T47D (cell line): ENCODE data around the gene STRADB.
A peak's percentile ranks its signal among the peaks of the same experiment; 100 is the strongest.
"Not testable (repeated sequence)": the region's sequence is repeated elsewhere in the genome, so short reads cannot be mapped to it uniquely, and the experiment has no call there.

Experiments
- DNase-seq, 2 experiments: peaks; one replicate each; pipeline versions ENCODE4 v3.0.0 to v3.0.0-alpha.2; 2011 to 2012; ENCODE audit warnings: low read depth in 1 of 2, low spot score in 1 of 2
- JUND ChIP-seq: IDR thresholded peaks from 2 replicates; pipeline ENCODE4 v1.6.1; 2012; ENCODE audit warnings: low read depth
- in situ Hi-C: cut with HindIII; loops from 2 replicates; pipeline ENCODE4 v1.10.0; 2016; ENCODE audit warnings: low sequenced_read_pairs, low pct_unique_long_range_greater_than_20kb

STRADB gene

GRCh38 chr2:201458381-201458780 is 6.8 kb downstream of the STRADB start:
- in situ Hi-C loops = no loop called here
- TF ChIP-seq JUND = no peak
- DNase-seq = no peak

DNA sequence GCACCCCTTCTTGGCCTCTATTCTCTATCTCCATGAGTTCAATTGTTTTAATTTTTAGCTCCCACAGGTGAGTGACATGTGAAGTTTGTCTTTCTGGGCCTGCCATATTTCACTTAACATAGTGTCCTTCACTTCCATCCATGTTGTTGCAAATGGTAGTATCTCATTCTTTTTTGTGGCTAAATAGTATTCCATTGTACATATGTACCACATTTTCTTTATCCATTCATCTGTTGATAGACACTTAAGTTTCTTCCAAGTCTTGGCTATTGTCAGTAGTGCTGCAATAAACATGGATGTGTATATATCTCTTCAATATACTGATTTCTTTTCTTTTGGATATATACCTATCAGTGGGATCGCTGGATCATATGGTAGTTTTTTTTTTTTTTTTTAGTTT is 9.0 kb downstream of the STRADB start:
- DNase-seq = no peak
- in situ Hi-C loops = no loop called here
- TF ChIP-seq JUND = no peak

DNA sequence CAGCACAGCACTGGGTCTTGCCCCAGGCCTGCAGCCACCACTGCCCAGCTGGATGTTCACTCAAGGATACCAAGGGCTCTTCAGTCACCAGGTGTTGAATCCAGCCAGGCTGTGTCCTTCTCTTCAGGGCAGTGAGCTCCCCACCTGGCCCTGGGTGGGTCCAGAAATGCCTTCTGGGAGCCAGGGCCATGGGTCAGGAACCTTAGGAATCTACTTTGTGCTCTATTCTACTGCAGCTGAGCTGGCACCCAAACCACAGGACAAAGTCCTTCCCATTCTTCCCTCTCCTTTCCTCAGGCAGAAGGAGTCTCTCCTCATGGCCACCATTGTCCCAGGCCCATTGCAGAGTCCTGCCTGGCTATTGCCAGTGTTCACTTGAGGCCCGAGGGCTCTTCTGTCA is 13.0 kb downstream of the STRADB start:
- TF ChIP-seq JUND = no peak
- in situ Hi-C loops = no loop called here
- DNase-seq = no peak

DNA sequence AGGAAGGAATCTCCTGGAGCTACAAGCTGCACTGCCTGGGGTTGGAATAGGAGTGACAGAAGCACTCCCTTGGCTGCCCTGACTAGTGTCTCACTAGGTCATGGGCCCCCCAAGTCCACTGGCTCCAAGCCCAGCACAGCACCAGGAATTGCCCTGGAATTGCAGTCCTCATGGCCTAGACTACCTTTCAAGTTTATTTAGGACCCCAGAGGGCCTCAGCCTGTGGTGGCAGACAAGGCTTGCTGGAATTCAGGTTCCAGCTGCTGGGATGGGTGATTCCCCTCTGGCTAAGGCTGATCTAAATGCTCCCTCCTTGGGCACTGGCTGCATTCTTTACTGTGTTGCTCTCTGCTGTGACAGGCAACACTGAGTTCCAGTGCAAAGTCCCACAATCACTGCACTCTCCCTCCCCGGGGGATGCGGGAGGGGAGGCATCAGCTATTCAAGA is 14.0 kb downstream of the STRADB start:
- TF ChIP-seq JUND = no peak
- DNase-seq = no peak

DNA sequence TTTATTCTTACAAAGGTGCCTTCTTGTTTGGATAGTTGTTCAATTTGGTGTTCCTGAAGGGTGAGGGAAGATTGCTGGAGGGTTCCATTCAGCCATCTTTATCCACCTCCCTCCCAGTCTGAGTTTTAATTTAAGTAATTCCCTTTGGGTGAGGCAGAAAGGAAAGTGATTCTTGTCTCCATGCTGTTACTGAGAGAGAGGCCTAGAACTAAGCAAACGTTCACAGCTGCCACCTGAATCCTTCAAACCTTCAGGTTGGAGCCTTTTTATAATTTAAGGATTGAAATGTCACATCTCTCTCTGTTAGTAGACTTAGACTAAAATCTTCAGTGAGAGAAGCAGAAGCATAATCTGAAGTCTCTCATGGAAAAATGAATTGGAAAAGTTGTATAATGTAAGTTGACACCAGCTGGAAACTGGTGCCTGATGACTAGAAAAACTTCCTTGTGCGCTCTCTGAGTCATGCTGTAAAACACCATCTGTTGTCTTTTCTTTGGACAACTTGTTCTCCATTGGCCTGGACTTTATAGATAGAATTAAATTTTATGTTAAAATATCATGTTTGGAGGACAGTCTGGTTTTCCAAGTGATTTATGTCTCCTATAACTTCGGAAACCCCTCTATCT is 14.6 kb downstream of the STRADB start:
- in situ Hi-C loops = no loop called here
- no peak for TF ChIP-seq JUND
- DNase-seq = peak in 1 of 2 experiments; percentile 1

More for the DNA sequence above, 14.0 kb downstream of the STRADB start:
- in situ Hi-C loops = no loop called here

DNA sequence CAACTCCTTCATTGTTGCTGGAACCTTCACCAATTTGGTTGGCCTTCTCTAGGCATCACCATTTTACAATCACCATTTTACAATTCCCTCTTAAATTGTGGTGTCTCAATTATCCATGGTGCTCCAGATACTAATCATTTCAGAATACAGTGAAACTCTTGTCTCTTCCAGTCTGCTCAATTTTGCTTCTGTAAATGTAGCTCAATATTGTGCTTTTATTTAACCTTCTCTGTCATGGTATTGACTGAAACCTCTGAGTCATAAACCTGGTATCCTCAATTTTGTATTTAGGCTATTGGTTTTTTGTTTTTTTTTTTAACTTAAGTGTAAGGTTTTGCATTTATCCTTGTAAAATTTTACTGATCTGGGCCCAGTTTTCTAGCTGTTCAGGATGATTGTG is 16.1 kb downstream of the STRADB start:
- no peak for TF ChIP-seq JUND
- DNase-seq = no peak
- in situ Hi-C loops = no loop called here

GRCh38 chr2:201470821-201471731 is 19.5 kb downstream of the STRADB start:
- in situ Hi-C loops = no loop called here
- DNase-seq = no peak
- TF ChIP-seq JUND = no peak

GRCh38 chr2:201471732-201472393 is 20.3 kb downstream of the STRADB start:
- no peak for DNase-seq
- TF ChIP-seq JUND = no peak
- in situ Hi-C loops = no loop called here

DNA sequence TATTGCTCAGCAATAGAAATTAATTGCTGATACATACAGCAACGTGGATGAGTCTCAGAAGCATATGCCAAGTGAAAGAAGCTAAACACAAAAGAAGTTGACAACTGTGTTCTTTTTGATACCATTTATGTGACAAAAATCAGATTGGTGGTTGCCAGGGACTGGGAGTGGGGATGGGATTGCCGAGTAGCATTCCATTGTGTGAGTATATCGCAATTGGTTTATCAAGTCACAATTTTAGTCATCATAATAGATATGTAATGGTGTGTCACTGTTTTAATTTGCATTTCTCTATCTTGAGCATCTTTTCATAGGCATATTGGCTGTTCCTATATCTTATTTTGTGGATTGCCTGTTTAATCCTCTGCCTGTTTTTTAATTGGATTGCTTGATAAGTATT is 20.9 kb downstream of the STRADB start:
- no peak for DNase-seq
- TF ChIP-seq JUND = no peak

GRCh38 chr2:201482543-201482942 is 31.0 kb downstream of the STRADB start:
- no peak for TF ChIP-seq JUND
- in situ Hi-C loops = no loop called here
- DNase-seq = no peak

More for the DNA sequence above, 20.9 kb downstream of the STRADB start:
- in situ Hi-C loops = no loop called here

GRCh38 chr2:201483342-201483741 is 31.8 kb downstream of the STRADB start:
- in situ Hi-C loops = no loop called here
- no peak for DNase-seq
- TF ChIP-seq JUND = no peak

- DNase-seq, in situ Hi-C loops: not testable (repeated sequence)
These were observed 32.2 kb downstream of the STRADB start for GRCh38 chr2:201483758-201484157.

- DNase-seq = no peak
- TF ChIP-seq JUND = no peak
- in situ Hi-C loops = no loop called here
These were observed 33.3 kb downstream of the STRADB start for GRCh38 chr2:201484805-201485204.
